Calu3 (cell line): ENCODE measurements around the gene FAM13A. TPM values are rescaled to one million over a fixed set of nuclear protein-coding genes. Genes with fewer than 3 reads are reported as not detected.

Source experiments
- BruUV-seq: library from RNA; stranded (reverse); fragments of 400-500 nt; replicated peaks from 2 replicates; lab custom pipeline; 2021; lab: Mats Ljungman, UMichigan
- CTCF ChIA-PET: fragments of 300-600 bp; sonication (Branson Sonifier 250); formaldehyde crosslinking; loops from one replicate; lab custom pipeline; 2022; ENCODE audit warnings: antibody characterized with exemption; lab: Charles Lee
- DNase-seq: peaks from one replicate; pipeline ENCODE4 v3.0.0; 2022
- H3K27ac Mint-ChIP-seq: one replicate; pipeline ENCODE4 v1.8.0; 2022; ENCODE audit warnings: mixed read lengths; ENCODE audit not compliant: unreplicated experiment
- H3K27me3 Mint-ChIP-seq: one replicate; pipeline ENCODE4 v1.8.0; 2022; ENCODE audit warnings: mixed read lengths; ENCODE audit not compliant: unreplicated experiment
- H3K36me3 Mint-ChIP-seq: one replicate; pipeline ENCODE4 v1.8.0; 2022; ENCODE audit warnings: mild to moderate bottlenecking, moderate library complexity, mixed read lengths; ENCODE audit not compliant: insufficient read depth, unreplicated experiment
- H3K4me1 Mint-ChIP-seq: one replicate; pipeline ENCODE4 v1.8.0; 2022; ENCODE audit warnings: mild to moderate bottlenecking, low read depth, mixed read lengths; ENCODE audit not compliant: unreplicated experiment
- H3K4me3 Mint-ChIP-seq: one replicate; pipeline ENCODE4 v1.8.0; 2022; ENCODE audit warnings: mild to moderate bottlenecking, low read depth, moderate library complexity, mixed read lengths; ENCODE audit not compliant: unreplicated experiment
- H3K9me3 Mint-ChIP-seq: one replicate; pipeline ENCODE4 v1.8.0; 2022; ENCODE audit warnings: low read depth, mixed read lengths; ENCODE audit not compliant: unreplicated experiment
- CTCF ChIP-seq: fragments of 200-600 bp; IDR thresholded peaks from one replicate; pipeline ENCODE4 v1.8.0; 2022; ENCODE audit warnings: antibody characterized with exemption; ENCODE audit not compliant: unreplicated experiment
- intact Hi-C: fragments of 100-400 bp; cut with micrococcal nuclease; formaldehyde crosslinking; loops from one replicate; pipeline ENCODE4 v1.10.0; 2022; ENCODE audit not compliant: unreplicated experiment
- total RNA-seq: library from RNA; stranded (reverse); gene quantifications from 2 replicates; pipeline ENCODE4 v1.2.3, GENCODE V29; 2022

FAM13A gene
- total RNA-seq, 1 experiment from 2014 or later = 13.5 TPM

- intact Hi-C loops = loop anchor here (1.0 kb wide), 1 partner anchor 10 kb away; no protein-coding TSS in a partner anchor
- TF ChIP-seq CTCF = no peak
- H3K27me3 Mint-ChIP-seq = no peaks in the 10 kb centered on the region
- CTCF ChIA-PET = no interaction called here
- no peaks in the 10 kb centered on the region for H3K4me1 Mint-ChIP-seq
- DNase-seq = no peak
- no peak overlapping the region for H3K4me3 Mint-ChIP-seq
- no peaks in the 10 kb centered on the region for H3K9me3 Mint-ChIP-seq
- BruUV-seq = no TSS peak
- no peaks in the 10 kb centered on the region for H3K36me3 Mint-ChIP-seq
- no peak overlapping the region for H3K27ac Mint-ChIP-seq
Measured at GRCh38 chr4:89009761-89010369, 47.1 kb downstream of the FAM13A start.

GRCh38 chr4:89009115-89009514 lies 47.9 kb downstream of the FAM13A start:
- BruUV-seq = no TSS peak
- H3K27ac Mint-ChIP-seq = no peak overlapping the region
- CTCF ChIA-PET = no interaction called here
- intact Hi-C loops = no loop called here
- no peaks in the 10 kb centered on the region for H3K9me3 Mint-ChIP-seq
- TF ChIP-seq CTCF = no peak
- no peak for DNase-seq
- no peaks in the 10 kb centered on the region for H3K4me1 Mint-ChIP-seq
- H3K27me3 Mint-ChIP-seq = no peaks in the 10 kb centered on the region
- H3K36me3 Mint-ChIP-seq = no peaks in the 10 kb centered on the region
- H3K4me3 Mint-ChIP-seq = no peak overlapping the region

- TF ChIP-seq CTCF = no peak
- Mint-ChIP-seq H3K4me1 (no peaks in the 10 kb centered on the region), H3K27me3 (no peaks in the 10 kb centered on the region), H3K36me3 (no peaks in the 10 kb centered on the region), H3K9me3 (no peaks in the 10 kb centered on the region), H3K4me3 (no peak overlapping the region), H3K27ac (no peak overlapping the region)
- intact Hi-C loops = no loop called here
- CTCF ChIA-PET = no interaction called here
- no peak for DNase-seq
- no TSS peak for BruUV-seq
Measured at GRCh38 chr4:89008166-89008565, 48.8 kb downstream of the FAM13A start.

- H3K9me3 Mint-ChIP-seq = no peaks in the 10 kb centered on the region
- CTCF ChIA-PET = no interaction called here
- intact Hi-C loops = no loop called here
- no TSS peak for BruUV-seq
- no peak for TF ChIP-seq CTCF
- no peaks in the 10 kb centered on the region for H3K27me3 Mint-ChIP-seq
- no peak for DNase-seq
- H3K27ac Mint-ChIP-seq = no peak overlapping the region
- no peaks in the 10 kb centered on the region for H3K36me3 Mint-ChIP-seq
- H3K4me3 Mint-ChIP-seq = no peak overlapping the region
- no peaks in the 10 kb centered on the region for H3K4me1 Mint-ChIP-seq
Measured at GRCh38 chr4:89007338-89007939, 49.5 kb downstream of the FAM13A start.
